ENCODE measurements around the gene PSMD6. TPM values are rescaled to one million over a fixed set of nuclear protein-coding genes. Genes with fewer than 3 reads are reported as not detected.

PSMD6 gene
- polyA plus RNA-seq, 3 donors, result 54.6 to 135 (median 101) TPM

DNA sequence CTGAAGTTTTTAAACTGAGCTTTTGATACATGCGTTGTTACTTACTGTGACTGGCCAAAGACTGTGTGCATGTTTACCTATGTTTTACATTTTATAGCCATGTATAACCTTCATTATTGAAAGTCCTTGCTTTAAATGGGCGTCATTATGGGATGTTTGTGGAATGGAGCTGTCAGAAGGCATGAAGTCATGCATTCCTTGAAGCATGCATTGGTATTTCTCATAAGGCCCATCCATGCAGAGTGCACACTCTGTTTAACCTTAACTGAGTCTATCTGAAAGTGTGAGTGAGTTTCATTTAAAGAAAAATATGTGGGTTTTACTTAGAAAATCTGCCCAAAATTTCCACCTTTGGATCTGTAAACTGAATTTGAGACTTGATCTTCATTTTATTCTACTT is 51.1 kb downstream of the PSMD6 start:
- no peak overlapping the region for H2AFZ ChIP-seq (ENCODE audit: insufficient read depth, low read depth, low read length, poor library complexity, severe bottlenecking)
- peaks cover 0 to 18% of the 10 kb centered on the region in 2 donors for H3K36me3 ChIP-seq (replicated peaks in 1 of 2; ENCODE audit: control insufficient read depth in 1 of 2, insufficient read depth in 2 of 2, low read length in 2 of 2)
- Mint-ChIP-seq H3K9me3 (no peaks in the 10 kb centered on the region), H3K4me3 (no peak overlapping the region), H3K27ac (peak overlapping the region in 2 of 7 donors; percentile 19 to 33), H3K27me3 (ENCODE audit: low read depth in 3 of 3) (peaks cover 0 to 3% (median 0%) of the 10 kb centered on the region in 3 donors), H3K36me3 (peaks cover 11 to 29% of the 10 kb centered on the region in 2 donors), H3K4me1 (peaks cover 79% of the 10 kb centered on the region)
- peaks cover 61 to 72% of the 10 kb centered on the region in 2 donors for H3K4me1 ChIP-seq (ENCODE audit: control insufficient read depth in 1 of 2, insufficient read depth in 2 of 2, low read length in 2 of 2)
- no peak overlapping the region for H3K9ac ChIP-seq (ENCODE audit: insufficient read depth, low read length, poor library complexity, severe bottlenecking)
- peaks cover 18% of the 10 kb centered on the region for H4K20me1 ChIP-seq (ENCODE audit: insufficient read depth, low read length)
- no peak for DNase-seq
- no peak overlapping the region for H3K4me3 ChIP-seq (replicated peaks in 1 of 3; ENCODE audit: low read depth in 2 of 3, low read length in 3 of 3)
- WGBS (ENCODE audit: insufficient coverage), result 100% methylated on average over 1 of the region's 2 CpGs
- intact Hi-C loops (cut with micrococcal nuclease), result no loop called here
- no peaks in the 10 kb centered on the region for H3K27me3 ChIP-seq (ENCODE audit: control insufficient read depth in 2 of 2, insufficient read depth in 2 of 2, low read length in 2 of 2)
- peak overlapping the region in 1 of 2 donors; percentile 18 for H3K27ac ChIP-seq (ENCODE audit: low read depth in 1 of 2, low read length in 2 of 2)
- TF ChIP-seq, protein P1, sequence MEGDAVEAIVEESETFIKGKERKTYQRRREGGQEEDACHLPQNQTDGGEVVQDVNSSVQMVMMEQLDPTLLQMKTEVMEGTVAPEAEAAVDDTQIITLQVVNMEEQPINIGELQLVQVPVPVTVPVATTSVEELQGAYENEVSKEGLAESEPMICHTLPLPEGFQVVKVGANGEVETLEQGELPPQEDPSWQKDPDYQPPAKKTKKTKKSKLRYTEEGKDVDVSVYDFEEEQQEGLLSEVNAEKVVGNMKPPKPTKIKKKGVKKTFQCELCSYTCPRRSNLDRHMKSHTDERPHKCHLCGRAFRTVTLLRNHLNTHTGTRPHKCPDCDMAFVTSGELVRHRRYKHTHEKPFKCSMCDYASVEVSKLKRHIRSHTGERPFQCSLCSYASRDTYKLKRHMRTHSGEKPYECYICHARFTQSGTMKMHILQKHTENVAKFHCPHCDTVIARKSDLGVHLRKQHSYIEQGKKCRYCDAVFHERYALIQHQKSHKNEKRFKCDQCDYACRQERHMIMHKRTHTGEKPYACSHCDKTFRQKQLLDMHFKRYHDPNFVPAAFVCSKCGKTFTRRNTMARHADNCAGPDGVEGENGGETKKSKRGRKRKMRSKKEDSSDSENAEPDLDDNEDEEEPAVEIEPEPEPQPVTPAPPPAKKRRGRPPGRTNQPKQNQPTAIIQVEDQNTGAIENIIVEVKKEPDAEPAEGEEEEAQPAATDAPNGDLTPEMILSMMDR (IDR thresholded peaks at IDR 0.05), result no peak
- H3K4me2 ChIP-seq (replicated peaks; ENCODE audit: extremely low read depth, low read length, poor library complexity, severe bottlenecking), result no peak overlapping the region
- no peaks in the 10 kb centered on the region for H3K9me3 ChIP-seq (replicated peaks in 1 of 2; ENCODE audit: control insufficient read depth in 1 of 2, insufficient read depth in 1 of 2, low read length in 2 of 2)
- peaks cover 82% of the 10 kb centered on the region for H3K79me2 ChIP-seq (ENCODE audit: insufficient read depth, low read length)

DNA sequence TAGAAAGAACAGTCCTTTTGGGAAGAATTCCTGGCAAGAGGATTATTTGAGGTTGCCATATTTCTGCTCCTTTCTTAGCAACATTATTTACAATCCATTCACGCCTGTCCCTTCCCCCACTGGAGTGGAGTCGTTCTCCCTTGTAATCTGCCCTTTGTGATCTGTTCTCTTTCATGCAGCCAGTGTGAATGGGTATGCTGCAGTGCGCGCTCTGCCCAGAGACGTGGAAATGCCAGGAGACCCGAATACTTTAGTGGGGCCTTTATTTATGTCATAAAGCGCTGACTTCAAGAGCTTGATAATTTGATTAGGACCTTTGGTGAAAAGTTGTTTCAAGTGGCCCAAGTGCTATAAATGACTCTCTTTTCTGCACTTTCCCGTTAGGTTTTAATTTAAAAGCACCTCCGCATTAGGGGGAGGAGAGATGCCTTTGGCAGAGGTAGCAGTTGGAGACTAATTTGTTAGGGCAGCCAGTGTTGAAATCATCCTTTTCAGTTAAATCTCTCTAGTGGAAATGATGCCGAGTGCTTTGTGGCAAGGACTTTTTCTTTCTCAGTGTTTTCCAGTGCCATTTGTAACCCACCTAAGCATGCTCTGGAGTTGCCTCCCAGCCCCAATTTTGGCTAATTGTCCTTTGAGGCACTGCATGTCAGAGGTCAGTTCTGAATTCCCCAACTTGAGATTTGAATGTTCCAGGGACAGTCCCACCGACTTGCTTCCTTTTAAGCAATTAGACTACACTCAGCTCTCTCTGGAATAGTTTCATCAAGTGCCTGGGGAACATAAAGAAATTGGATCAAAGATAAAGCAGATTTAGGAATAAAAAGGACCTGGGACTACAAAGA is 52.4 kb downstream of the PSMD6 start:
- DNase-seq, result no peak
- Histone ChIP-seq H2AFZ (ENCODE audit: insufficient read depth, low read depth, low read length, poor library complexity, severe bottlenecking) (no peak overlapping the region), H3K36me3 (replicated peaks in 1 of 2; ENCODE audit: control insufficient read depth in 1 of 2, insufficient read depth in 2 of 2, low read length in 2 of 2) (peaks cover 0 to 18% of the 10 kb centered on the region in 2 donors), H3K27ac (ENCODE audit: low read depth in 1 of 2, low read length in 2 of 2) (peak overlapping the region in 1 of 2 donors; percentile 36), H3K4me3 (replicated peaks in 1 of 3; ENCODE audit: low read depth in 2 of 3, low read length in 3 of 3) (no peak overlapping the region), H3K4me2 (replicated peaks; ENCODE audit: extremely low read depth, low read length, poor library complexity, severe bottlenecking) (no peak overlapping the region), H4K20me1 (ENCODE audit: insufficient read depth, low read length) (peaks cover 24% of the 10 kb centered on the region), H3K79me2 (ENCODE audit: insufficient read depth, low read length) (peaks cover 87% of the 10 kb centered on the region), H3K9ac (ENCODE audit: insufficient read depth, low read length, poor library complexity, severe bottlenecking) (no peak overlapping the region), H3K9me3 (replicated peaks in 1 of 2; ENCODE audit: control insufficient read depth in 1 of 2, insufficient read depth in 1 of 2, low read length in 2 of 2) (no peaks in the 10 kb centered on the region), H3K4me1 (ENCODE audit: control insufficient read depth in 1 of 2, insufficient read depth in 2 of 2, low read length in 2 of 2) (peaks cover 51 to 66% of the 10 kb centered on the region in 2 donors), H3K27me3 (ENCODE audit: control insufficient read depth in 2 of 2, insufficient read depth in 2 of 2, low read length in 2 of 2) (no peaks in the 10 kb centered on the region)
- WGBS (ENCODE audit: insufficient coverage), result 76% methylated on average over 6 of the region's 11 CpGs
- intact Hi-C loops (cut with micrococcal nuclease), result no loop called here
- Mint-ChIP-seq H3K9me3 (no peaks in the 10 kb centered on the region), H3K4me1 (peaks cover 75% of the 10 kb centered on the region), H3K36me3 (peaks cover 15 to 26% of the 10 kb centered on the region in 2 donors), H3K27ac (peak overlapping the region in 4 of 7 donors; percentile 19 to 73 (median 42)), H3K4me3 (no peak overlapping the region), H3K27me3 (ENCODE audit: low read depth in 3 of 3) (no peaks in the 10 kb centered on the region)
- TF ChIP-seq, protein P1 (IDR thresholded peaks at IDR 0.05), result no peak

Data from CD14-positive monocyte (primary cell).